ENCODE results near the gene NKD1. TPM values are rescaled to one million over a fixed set of nuclear protein-coding genes. Genes with fewer than 3 reads are reported as not detected.

The NKD1 gene
- polyA plus RNA-seq, 2 donors = 1.1 to 2.0 TPM

DNA sequence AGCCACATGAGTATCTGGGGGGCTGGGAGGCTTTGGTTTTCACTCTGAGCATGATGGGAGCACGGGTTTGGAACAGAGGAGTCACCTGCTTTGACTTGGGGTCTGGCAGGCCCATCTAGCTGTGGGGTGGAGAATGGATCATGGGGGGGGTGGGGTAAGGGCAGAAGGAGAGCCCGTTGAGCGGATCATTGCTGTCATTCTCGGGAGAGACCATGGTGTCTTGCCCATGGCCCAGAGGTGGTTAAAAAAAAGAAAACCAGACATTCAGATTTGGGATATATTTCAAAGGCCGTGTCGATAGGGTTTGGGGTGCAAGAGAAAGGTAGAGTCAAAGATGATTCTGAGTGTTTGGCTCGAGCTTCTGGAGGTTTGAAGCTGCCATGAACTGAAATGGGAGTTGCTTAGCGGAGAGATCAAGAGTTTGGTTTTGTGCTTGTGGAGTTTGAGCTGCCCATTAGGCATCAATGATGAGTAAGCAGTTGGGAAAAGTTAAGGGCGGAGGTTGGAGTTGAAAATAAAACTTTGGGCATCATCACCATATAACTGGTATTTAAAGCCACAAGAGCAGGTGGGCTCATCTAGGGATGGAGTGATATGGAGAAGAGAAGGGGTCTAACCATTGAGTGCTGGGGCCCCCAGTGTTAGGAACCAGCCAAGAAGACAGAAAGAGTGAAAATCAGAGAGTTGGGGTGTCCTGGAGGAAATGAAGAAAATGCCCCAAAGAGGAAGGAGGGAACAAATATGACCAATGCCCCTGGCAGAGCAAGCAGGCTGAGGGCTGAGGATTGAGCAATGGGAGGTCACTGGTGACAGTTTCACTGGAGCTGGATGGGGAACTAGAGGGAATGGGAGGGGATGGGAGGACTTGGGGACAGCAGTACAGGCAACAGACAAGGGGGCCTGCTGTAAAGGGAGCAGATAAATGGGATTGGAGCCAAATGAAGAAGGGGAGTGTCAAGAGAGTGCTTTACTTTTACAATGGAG, 147.1 kb downstream of the NKD1 start:
- Histone ChIP-seq H3K4me1 (ENCODE audit: control insufficient read depth in 2 of 2, insufficient read depth in 2 of 2, low read length in 1 of 2) (peaks cover 19 to 44% of the 10 kb centered on the region in 2 donors), H3K36me3 (ENCODE audit: control insufficient read depth in 2 of 2, insufficient read depth in 2 of 2, low read length in 1 of 2) (no peaks in the 10 kb centered on the region), H3K9me3 (ENCODE audit: control insufficient read depth in 2 of 2, insufficient read depth in 1 of 2, low read depth in 1 of 2, low read length in 1 of 2) (peaks cover 0 to 3% of the 10 kb centered on the region in 2 donors), H3K27me3 (ENCODE audit: control insufficient read depth in 1 of 2, insufficient read depth in 2 of 2, low read length in 2 of 2) (no peaks in the 10 kb centered on the region), H3K27ac (ENCODE audit: low read depth in 2 of 2, low read length in 1 of 2) (peak overlapping the region; percentile 81 to 96), H3K4me3 (ENCODE audit: low read depth in 1 of 2, low read length in 2 of 2) (no peak overlapping the region)
- WGBS, 2 donors = 95 to 96% methylated on average over 9 of the region's 9 CpGs

DNA sequence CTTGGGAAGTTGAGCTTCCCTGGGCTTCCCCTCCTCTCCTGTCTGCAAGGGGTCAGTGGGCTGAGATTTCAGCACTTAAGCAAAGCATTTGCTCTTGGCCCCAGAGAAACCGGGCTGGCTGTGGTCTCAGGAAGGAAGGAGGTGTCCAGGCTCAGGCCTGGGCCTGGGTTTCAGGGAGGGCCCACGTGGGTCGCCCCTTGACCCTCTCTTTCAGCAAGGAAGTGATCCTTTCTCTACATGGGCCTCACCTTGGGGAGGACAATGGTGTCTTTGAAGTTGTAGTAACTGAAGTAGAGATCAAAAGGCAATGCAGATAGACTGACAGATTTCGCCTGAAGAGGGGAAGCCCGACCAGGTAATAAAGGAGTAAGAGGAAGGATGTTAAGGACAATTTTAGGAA, 147.9 kb downstream of the NKD1 start:
- Histone ChIP-seq H3K4me3 (ENCODE audit: low read depth in 1 of 2, low read length in 2 of 2) (no peak overlapping the region), H3K27me3 (ENCODE audit: control insufficient read depth in 1 of 2, insufficient read depth in 2 of 2, low read length in 2 of 2) (no peaks in the 10 kb centered on the region), H3K4me1 (ENCODE audit: control insufficient read depth in 2 of 2, insufficient read depth in 2 of 2, low read length in 1 of 2) (peaks cover 19 to 44% of the 10 kb centered on the region in 2 donors), H3K9me3 (ENCODE audit: control insufficient read depth in 2 of 2, insufficient read depth in 1 of 2, low read depth in 1 of 2, low read length in 1 of 2) (peaks cover 0 to 3% of the 10 kb centered on the region in 2 donors), H3K36me3 (ENCODE audit: control insufficient read depth in 2 of 2, insufficient read depth in 2 of 2, low read length in 1 of 2) (no peaks in the 10 kb centered on the region), H3K27ac (ENCODE audit: low read depth in 2 of 2, low read length in 1 of 2) (peak overlapping the region; percentile 81 to 96)
- WGBS, 2 donors = 64 to 71% methylated on average over 5 of the region's 5 CpGs

DNA sequence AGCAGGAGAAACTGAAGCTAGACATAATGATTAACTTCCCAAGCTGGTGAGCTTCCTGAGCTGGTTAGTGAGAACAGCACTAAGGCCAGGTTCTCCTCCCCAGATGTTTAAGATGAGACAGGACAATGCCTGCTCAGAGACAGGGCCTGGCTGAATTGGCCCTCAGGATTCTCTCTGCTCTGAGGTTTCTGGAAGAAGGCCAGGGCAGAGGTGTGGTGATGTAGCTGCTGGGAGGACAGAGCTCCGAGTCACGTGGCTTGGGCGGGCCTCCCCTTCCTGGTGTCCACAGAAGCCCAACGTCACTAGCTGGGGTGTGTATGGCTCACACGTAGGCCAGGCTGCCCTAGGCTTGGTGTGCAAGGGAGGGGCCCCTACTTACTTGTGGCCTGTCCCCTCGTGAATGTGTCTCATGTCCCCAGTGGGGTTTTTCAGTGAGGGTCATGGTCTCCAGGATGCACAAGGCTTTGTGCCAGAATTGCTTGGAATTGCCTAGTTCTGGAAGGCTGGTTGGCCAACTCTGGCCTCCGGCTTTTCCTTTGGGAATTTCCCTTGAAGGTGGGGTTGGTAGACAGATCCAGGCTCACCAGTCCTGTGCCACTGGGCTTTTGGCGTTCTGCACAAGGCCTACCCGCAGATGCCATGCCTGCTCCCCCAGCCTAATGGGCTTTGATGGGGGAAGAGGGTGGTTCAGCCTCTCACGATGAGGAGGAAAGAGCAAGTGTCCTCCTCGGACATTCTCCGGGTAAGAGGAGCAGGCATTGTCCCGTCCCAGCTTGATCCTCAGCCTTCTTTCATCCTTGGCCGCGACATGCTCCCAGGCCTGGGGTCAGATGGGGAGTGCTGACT, 148.6 kb downstream of the NKD1 start:
- no peaks in the 10 kb centered on the region for H3K27me3 ChIP-seq (ENCODE audit: control insufficient read depth in 1 of 2, insufficient read depth in 2 of 2, low read length in 2 of 2)
- WGBS, 2 donors = 49 to 59% methylated on average over 15 of the region's 15 CpGs
- H3K4me1 ChIP-seq (ENCODE audit: control insufficient read depth in 2 of 2, insufficient read depth in 2 of 2, low read length in 1 of 2) = peaks cover 19 to 44% of the 10 kb centered on the region in 2 donors
- peaks cover 0 to 3% of the 10 kb centered on the region in 2 donors for H3K9me3 ChIP-seq (ENCODE audit: control insufficient read depth in 2 of 2, insufficient read depth in 1 of 2, low read depth in 1 of 2, low read length in 1 of 2)
- no peaks in the 10 kb centered on the region for H3K36me3 ChIP-seq (ENCODE audit: control insufficient read depth in 2 of 2, insufficient read depth in 2 of 2, low read length in 1 of 2)
- H3K4me3 ChIP-seq (ENCODE audit: low read depth in 1 of 2, low read length in 2 of 2) = no peak overlapping the region
- peak overlapping the region; percentile 81 to 96 for H3K27ac ChIP-seq (ENCODE audit: low read depth in 2 of 2, low read length in 1 of 2)

DNA sequence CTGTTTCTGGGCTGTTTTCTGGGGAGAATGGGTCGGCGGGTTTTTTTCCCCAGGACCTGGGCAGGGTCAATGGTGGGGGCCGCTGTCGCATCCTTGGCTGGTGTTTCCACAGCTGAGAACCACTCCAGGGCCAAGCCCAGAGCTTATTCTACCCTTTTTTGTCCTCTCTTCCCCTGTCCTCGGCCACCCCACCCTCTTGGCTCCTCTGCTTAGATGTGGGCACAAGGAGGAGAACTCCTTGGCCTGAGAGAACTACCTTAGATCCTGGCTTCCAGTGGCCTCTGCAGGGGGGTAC, 149.2 kb downstream of the NKD1 start:
- peaks cover 19 to 47% of the 10 kb centered on the region in 2 donors for H3K4me1 ChIP-seq (ENCODE audit: control insufficient read depth in 2 of 2, insufficient read depth in 2 of 2, low read length in 1 of 2)
- peaks cover 0 to 2% of the 10 kb centered on the region in 2 donors for H3K9me3 ChIP-seq (ENCODE audit: control insufficient read depth in 2 of 2, insufficient read depth in 1 of 2, low read depth in 1 of 2, low read length in 1 of 2)
- no peaks in the 10 kb centered on the region for H3K36me3 ChIP-seq (ENCODE audit: control insufficient read depth in 2 of 2, insufficient read depth in 2 of 2, low read length in 1 of 2)
- H3K4me3 ChIP-seq (ENCODE audit: low read depth in 1 of 2, low read length in 2 of 2) = peak overlapping the region in 1 of 2 donors; percentile 35
- no peaks in the 10 kb centered on the region for H3K27me3 ChIP-seq (ENCODE audit: control insufficient read depth in 1 of 2, insufficient read depth in 2 of 2, low read length in 2 of 2)
- 95 to 96% methylated on average over 5 of the region's 5 CpGs for WGBS, 2 donors
- peak overlapping the region; percentile 81 to 96 for H3K27ac ChIP-seq (ENCODE audit: low read depth in 2 of 2, low read length in 1 of 2)

DNA sequence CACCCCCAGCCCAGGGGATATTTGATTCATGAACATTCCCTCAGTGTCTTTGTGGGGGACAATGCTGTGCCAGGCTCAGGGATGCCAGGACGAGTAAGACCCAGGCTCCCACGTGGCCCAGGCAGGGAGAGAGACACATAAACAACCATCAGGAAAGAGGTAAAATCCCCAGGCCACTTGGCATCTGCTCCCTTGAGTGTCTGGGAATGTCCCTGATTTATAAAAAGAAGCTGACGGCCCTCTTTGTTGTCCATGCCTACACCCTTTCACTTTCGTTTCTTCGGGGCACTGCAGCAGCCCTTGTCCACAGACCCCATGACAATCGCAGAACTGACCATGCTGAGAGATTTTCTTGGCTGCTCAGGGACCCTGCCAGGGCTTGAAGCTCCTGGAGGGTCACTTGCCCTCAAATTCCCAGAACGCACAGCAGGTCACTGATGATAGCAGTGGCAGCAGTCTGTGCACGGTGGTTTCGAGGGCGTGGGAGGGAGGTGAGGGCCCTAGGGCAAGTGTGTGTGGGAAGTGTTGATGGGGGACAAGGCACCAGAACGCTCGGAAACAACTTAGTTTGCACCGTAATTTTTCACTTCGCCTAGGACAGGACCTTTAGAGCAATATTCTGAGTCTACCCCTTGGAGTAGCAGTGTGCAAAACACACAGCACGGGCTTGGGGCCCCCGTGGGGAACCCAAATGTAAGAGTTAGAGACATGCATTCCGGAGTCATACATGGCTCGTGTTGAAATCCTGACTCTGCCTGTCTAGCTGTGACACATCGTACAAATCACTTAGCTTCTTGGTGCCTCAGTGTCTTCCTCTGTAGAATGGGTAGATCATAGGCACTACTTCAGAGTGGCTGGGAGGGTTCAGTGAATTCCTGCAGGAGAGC, 149.9 kb downstream of the NKD1 start:
- Histone ChIP-seq H3K27ac (ENCODE audit: low read depth in 2 of 2, low read length in 1 of 2) (peak overlapping the region; percentile 65 to 96), H3K4me3 (ENCODE audit: low read depth in 1 of 2, low read length in 2 of 2) (peak overlapping the region; percentile 35 to 39), H3K9me3 (ENCODE audit: control insufficient read depth in 2 of 2, insufficient read depth in 1 of 2, low read depth in 1 of 2, low read length in 1 of 2) (no peaks in the 10 kb centered on the region), H3K27me3 (ENCODE audit: control insufficient read depth in 1 of 2, insufficient read depth in 2 of 2, low read length in 2 of 2) (no peaks in the 10 kb centered on the region), H3K36me3 (ENCODE audit: control insufficient read depth in 2 of 2, insufficient read depth in 2 of 2, low read length in 1 of 2) (no peaks in the 10 kb centered on the region), H3K4me1 (ENCODE audit: control insufficient read depth in 2 of 2, insufficient read depth in 2 of 2, low read length in 1 of 2) (peaks cover 19 to 39% of the 10 kb centered on the region in 2 donors)
- 31 to 39% methylated on average over 19 of the region's 19 CpGs for WGBS, 2 donors

Other genes starting within 250 kb of the NKD1 start
- 10 to 100 TPM; 42.1 to 45.0 TPM for gene BRD7, start 179.4 kb upstream of the NKD1 start, polyA plus RNA-seq
- gene SNX20, start 132.9 kb downstream of the NKD1 start, polyA plus RNA-seq = under 1 TPM; 0.43 to 0.75 TPM
- gene NOD2, start 145.2 kb downstream of the NKD1 start, polyA plus RNA-seq = 10 to 100 TPM in 1 of 2 donors, 1 to 10 TPM in 1; 6.2 to 11.0 TPM
- gene CYLD, start 193.7 kb downstream of the NKD1 start, polyA plus RNA-seq = 10 to 100 TPM; 11.6 to 12.1 TPM